SU-DHL-6 (cell line): ENCODE results near the gene XNDC1N.

ENCODE experiments used
- H2AFZ ChIP-seq: fragments of 200-600 bp; sonication (generic); 2 replicates; pipeline ENCODE4 v1.6.1; 2014; ENCODE audit warnings: low read depth, mild to moderate bottlenecking, moderate library complexity, mixed read lengths, antibody characterized with exemption, low read length; ENCODE audit not compliant: severe bottlenecking
- H3F3A ChIP-seq: fragments of 200-600 bp; shearing (Covaris generic); 2 replicates; pipeline ENCODE4 v1.6.0; 2016; ENCODE audit warnings: antibody characterized with exemption, mild to moderate bottlenecking; ENCODE audit not compliant: insufficient read depth
- H3K27ac ChIP-seq: fragments of 200-600 bp; sonication (generic); 2 replicates; pipeline ENCODE4 v1.5.1; 2016; ENCODE audit warnings: low read depth, mild to moderate bottlenecking, low read length, moderate library complexity, mixed read lengths
- H3K27me3 ChIP-seq: fragments of 200-600 bp; sonication (generic), shearing (Covaris generic); 2 replicates; pipeline ENCODE4 v1.6.0; 2014; ENCODE audit warnings: mild to moderate bottlenecking, low read length
- H3K36me3 ChIP-seq: fragments of 200-600 bp; sonication (generic); 2 replicates; pipeline ENCODE4 v1.6.1; 2014; ENCODE audit warnings: mild to moderate bottlenecking, low read length, mixed read lengths
- H3K4me2 ChIP-seq: fragments of 300-600, 200-600 bp; shearing (Covaris generic), sonication (generic); 2 replicates; pipeline ENCODE4 v1.6.0; 2014; ENCODE audit warnings: low read length, low read depth, mild to moderate bottlenecking; ENCODE audit not compliant: poor library complexity, severe bottlenecking
- H3K4me3 ChIP-seq: fragments of 200-600 bp; sonication (generic); 2 replicates; pipeline ENCODE4 v1.5.1; 2014; ENCODE audit warnings: antibody characterized with exemption, low read length, mild to moderate bottlenecking, mixed read lengths; ENCODE audit not compliant: insufficient read depth, poor library complexity, severe bottlenecking
- H3K79me2 ChIP-seq: fragments of 200-600 bp; sonication (generic); 2 replicates; pipeline ENCODE4 v1.6.1; 2014; ENCODE audit warnings: mild to moderate bottlenecking, low read length, moderate library complexity; ENCODE audit not compliant: insufficient read depth
- H3K9ac ChIP-seq: fragments of 200-600 bp; sonication (generic); 2 replicates; pipeline ENCODE4 v1.7.0; 2014; ENCODE audit warnings: mild to moderate bottlenecking, low read length
- H3K9me2 ChIP-seq: fragments of 200-600 bp; sonication (generic); replicated peaks from 2 replicates; pipeline ENCODE4 v1.6.1; 2014; ENCODE audit warnings: low read length; ENCODE audit not compliant: insufficient read depth
- H3K9me3 ChIP-seq: fragments of 200-600 bp; sonication (generic); 2 replicates; pipeline ENCODE4 v1.6.1; 2014; ENCODE audit warnings: low read length, mixed read lengths; ENCODE audit not compliant: insufficient read depth
- H4K20me1 ChIP-seq: fragments of 200-600 bp; sonication (generic); 2 replicates; pipeline ENCODE4 v1.6.1; 2014; ENCODE audit warnings: low read depth, mild to moderate bottlenecking, antibody characterized with exemption, low read length, moderate library complexity, mixed read lengths
- CTCF ChIP-seq: fragments of 200-600 bp; sonication (generic); IDR thresholded peaks from one replicate; pipeline ENCODE4 v1.5.1; 2017; ENCODE audit warnings: antibody characterized with exemption, mild to moderate bottlenecking, low read length, moderate library complexity; ENCODE audit not compliant: insufficient read depth, poor library complexity, severe bottlenecking
- EZH2phosphoT487 ChIP-seq: fragments of 200-600 bp; sonication (generic), shearing (Covaris generic); conservative IDR thresholded peaks from 2 replicates; pipeline ENCODE4 v1.6.1; 2018; ENCODE audit warnings: mild to moderate bottlenecking, antibody characterized with exemption, low read length, moderate library complexity, mixed read lengths

Gene XNDC1N

GRCh38 chr11:71949034-71949433 lies 20.6 kb upstream of the XNDC1N start:
- Histone ChIP-seq H3K79me2 (peaks cover 12% of the 10 kb centered on the region; the same call in 1 of the 2 replicates), H3K4me2 (no peak overlapping the region), H3K4me3 (no peak overlapping the region)

GRCh38 chr11:71948314-71949027 lies 20.1 kb upstream of the XNDC1N start:
- no peak for TF ChIP-seq EZH2phosphoT487
- no peak for TF ChIP-seq CTCF
- H3K79me2 ChIP-seq = peaks cover 14% of the 10 kb centered on the region
- H3K4me3 ChIP-seq = no peak overlapping the region
- H3K27me3 ChIP-seq = no peaks in the 10 kb centered on the region
- H3K4me2 ChIP-seq = no peak overlapping the region
- no peak overlapping the region for H3K9ac ChIP-seq
- H4K20me1 ChIP-seq = no peaks in the 10 kb centered on the region
- H3K9me3 ChIP-seq = no peaks in the 10 kb centered on the region
- no peaks in the 10 kb centered on the region for H3K36me3 ChIP-seq
- H2AFZ ChIP-seq = no peak overlapping the region
- H3K27ac ChIP-seq = no peak overlapping the region
- H3K9me2 ChIP-seq = no peaks in the 10 kb centered on the region
- no peaks in the 10 kb centered on the region for H3F3A ChIP-seq

More at GRCh38 chr11:71949034-71949433, 20.6 kb upstream of the XNDC1N start:
- no peaks in the 10 kb centered on the region for H3K27me3 ChIP-seq
- no peak overlapping the region for H3K27ac ChIP-seq
- no peak overlapping the region for H2AFZ ChIP-seq
- no peaks in the 10 kb centered on the region for H3K36me3 ChIP-seq
- no peaks in the 10 kb centered on the region for H4K20me1 ChIP-seq
- no peaks in the 10 kb centered on the region for H3K9me2 ChIP-seq
- H3F3A ChIP-seq = no peaks in the 10 kb centered on the region
- TF ChIP-seq EZH2phosphoT487 (no peak), CTCF (no peak)
- no peak overlapping the region for H3K9ac ChIP-seq
- no peaks in the 10 kb centered on the region for H3K9me3 ChIP-seq

GRCh38 chr11:71947498-71947897 lies 19.1 kb upstream of the XNDC1N start:
- Histone ChIP-seq H3K4me3 (no peak overlapping the region), H3K4me2 (no peak overlapping the region), H2AFZ (no peak overlapping the region), H3K79me2 (peaks cover 19% of the 10 kb centered on the region), H4K20me1 (no peaks in the 10 kb centered on the region), H3K36me3 (no peaks in the 10 kb centered on the region), H3K9me3 (no peaks in the 10 kb centered on the region), H3F3A (no peaks in the 10 kb centered on the region), H3K27me3 (no peaks in the 10 kb centered on the region), H3K9me2 (no peaks in the 10 kb centered on the region), H3K27ac (no peak overlapping the region), H3K9ac (no peak overlapping the region)
- TF ChIP-seq CTCF (no peak), EZH2phosphoT487 (no peak)
